Tibial artery (tissue), 4 donors: ENCODE results near the gene CCR5.

Experiments
- DNase-seq, 2 donors: peaks; one replicate each; pipeline ENCODE4 v3.0.0-alpha.2; 2019
- H3K27ac ChIP-seq, 2 donors: fragments of 200-600 bp; sonication (generic) in 1 of 2; 1 replicate in 1 of 2; 2 replicates in 1 of 2; pipeline ENCODE4 v1.5.1; 2018 to 2019; ENCODE audit warnings: mild to moderate bottlenecking in 1 of 2
- H3K27me3 ChIP-seq, 2 donors: fragments of 200-600 bp; sonication (generic) in 1 of 2; one replicate each; pipeline versions ENCODE4 v1.5.1 to v1.6.0; 2016 to 2019
- H3K36me3 ChIP-seq, 3 donors: fragments of 200-600 bp; sonication (generic) in 2 of 3; one replicate each; pipeline ENCODE4 v1.5.1; 2016 to 2019; ENCODE audit warnings: mild to moderate bottlenecking in 2 of 3
- H3K4me1 ChIP-seq, 4 donors: fragments of 200-600 bp; sonication (generic) in 2 of 4; 1 replicate in 3 of 4; 2 replicates in 1 of 4; pipeline ENCODE4 v1.5.1; 2016 to 2019
- H3K4me3 ChIP-seq, 2 donors: fragments of 200-600 bp; sonication (generic) in 1 of 2; 1 replicate in 1 of 2; 2 replicates in 1 of 2; pipeline ENCODE4 v1.5.1; 2018 to 2019; ENCODE audit warnings: mild to moderate bottlenecking in 2 of 2
- H3K9me3 ChIP-seq, 3 donors: fragments of 200-600 bp; sonication (generic) in 1 of 3; one replicate each; pipeline ENCODE4 v1.5.1; 2016 to 2019
- intact Hi-C: fragments of 100-400 bp; cut with DNase I; formaldehyde crosslinking; loops from one replicate; pipeline ENCODE4 v1.15.0; 2023; ENCODE audit warnings: low total_unique reads
- TF ChIP-seq, protein P1 (sequence below), 2 experiments: fragments of 200-600 bp in 1 of 2; fragments of 450-650 bp in 1 of 2; IDR thresholded peaks; one replicate each; pipeline ENCODE4 v1.5.1; 2017 to 2019; ENCODE audit warnings: antibody characterized with exemption in 2 of 2, mild to moderate bottlenecking in 1 of 2, moderate library complexity in 1 of 2

CCR5 gene

GRCh38 chr3:46395210-46395661 lies 24.5 kb downstream of the CCR5 start:
- no peak overlapping the region for H3K27ac ChIP-seq
- TF ChIP-seq, protein P1, sequence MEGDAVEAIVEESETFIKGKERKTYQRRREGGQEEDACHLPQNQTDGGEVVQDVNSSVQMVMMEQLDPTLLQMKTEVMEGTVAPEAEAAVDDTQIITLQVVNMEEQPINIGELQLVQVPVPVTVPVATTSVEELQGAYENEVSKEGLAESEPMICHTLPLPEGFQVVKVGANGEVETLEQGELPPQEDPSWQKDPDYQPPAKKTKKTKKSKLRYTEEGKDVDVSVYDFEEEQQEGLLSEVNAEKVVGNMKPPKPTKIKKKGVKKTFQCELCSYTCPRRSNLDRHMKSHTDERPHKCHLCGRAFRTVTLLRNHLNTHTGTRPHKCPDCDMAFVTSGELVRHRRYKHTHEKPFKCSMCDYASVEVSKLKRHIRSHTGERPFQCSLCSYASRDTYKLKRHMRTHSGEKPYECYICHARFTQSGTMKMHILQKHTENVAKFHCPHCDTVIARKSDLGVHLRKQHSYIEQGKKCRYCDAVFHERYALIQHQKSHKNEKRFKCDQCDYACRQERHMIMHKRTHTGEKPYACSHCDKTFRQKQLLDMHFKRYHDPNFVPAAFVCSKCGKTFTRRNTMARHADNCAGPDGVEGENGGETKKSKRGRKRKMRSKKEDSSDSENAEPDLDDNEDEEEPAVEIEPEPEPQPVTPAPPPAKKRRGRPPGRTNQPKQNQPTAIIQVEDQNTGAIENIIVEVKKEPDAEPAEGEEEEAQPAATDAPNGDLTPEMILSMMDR (IDR thresholded peaks at IDR 0.05) = no peak
- no peaks in the 10 kb centered on the region for H3K4me1 ChIP-seq
- intact Hi-C loops = no loop called here
- no peaks in the 10 kb centered on the region for H3K36me3 ChIP-seq
- H3K4me3 ChIP-seq = no peak overlapping the region
- no peaks in the 10 kb centered on the region for H3K9me3 ChIP-seq
- no peak for DNase-seq
- no peaks in the 10 kb centered on the region for H3K27me3 ChIP-seq

DNA sequence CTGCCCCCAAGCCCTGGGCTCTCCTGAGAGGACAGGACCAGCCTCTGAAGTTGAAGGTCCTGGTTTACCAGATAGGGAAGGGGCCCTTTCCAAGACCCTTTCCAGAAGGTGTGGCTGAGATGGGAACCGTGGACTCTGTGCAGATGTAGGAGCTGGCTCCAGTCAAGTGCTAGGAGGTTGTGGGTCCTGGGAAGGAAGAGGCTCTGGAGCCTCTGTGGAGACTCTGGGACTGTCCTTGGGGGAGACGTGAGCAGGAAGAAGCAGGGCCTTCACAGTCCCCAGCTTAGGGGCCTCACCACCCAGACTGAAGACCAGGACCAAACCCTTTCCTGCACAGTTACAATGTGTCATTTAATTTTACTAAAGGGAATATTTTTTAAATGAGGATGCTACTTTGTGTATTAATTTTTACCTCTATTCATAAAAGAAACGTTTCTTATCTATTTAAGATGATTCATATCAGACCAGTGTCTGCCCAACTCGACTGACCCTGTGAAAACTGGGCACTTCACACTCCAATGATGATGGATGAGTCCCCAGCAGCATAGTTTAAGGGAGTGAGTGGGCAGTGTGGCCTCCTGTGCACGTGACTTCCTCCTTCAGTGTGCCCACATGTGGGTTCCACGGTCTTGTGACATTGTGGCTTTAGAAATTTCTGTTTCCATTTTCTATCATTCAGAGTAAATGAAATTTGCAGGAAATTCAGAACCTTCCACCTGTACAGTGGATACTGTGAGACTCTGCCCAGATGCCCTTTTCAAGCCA lies 25.2 kb downstream of the CCR5 start:
- H3K4me1 ChIP-seq = no peaks in the 10 kb centered on the region

DNA sequence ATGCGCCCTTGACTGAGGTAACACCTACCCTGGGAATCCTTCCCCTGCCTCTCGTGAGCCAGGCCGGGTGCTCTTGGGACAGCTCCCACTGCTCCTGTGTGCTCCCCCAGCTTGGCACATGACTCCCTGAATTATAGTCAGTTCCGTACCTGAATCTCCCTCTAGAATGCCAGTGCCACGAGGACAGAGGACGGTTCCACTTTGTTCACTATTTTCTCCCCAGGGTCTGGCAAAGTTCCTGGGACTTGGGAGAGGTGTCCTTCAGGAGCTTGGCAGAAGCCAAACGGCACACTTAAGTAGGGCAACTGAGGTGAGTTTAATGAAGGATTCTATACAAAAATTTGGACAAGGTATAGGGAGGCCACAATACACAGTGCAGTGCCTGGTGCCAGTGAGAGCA lies 26.4 kb downstream of the CCR5 start:
- intact Hi-C loops = no loop called here
- H3K4me1 ChIP-seq = no peaks in the 10 kb centered on the region
- H3K36me3 ChIP-seq = no peaks in the 10 kb centered on the region
- H3K4me3 ChIP-seq = no peak overlapping the region
- TF ChIP-seq, protein P1 (IDR thresholded peaks at IDR 0.05) = no peak
- no peak overlapping the region for H3K27ac ChIP-seq
- H3K9me3 ChIP-seq = no peaks in the 10 kb centered on the region
- H3K27me3 ChIP-seq = no peaks in the 10 kb centered on the region
- DNase-seq = no peak

More for the DNA sequence above, 25.2 kb downstream of the CCR5 start:
- Histone ChIP-seq H3K27ac (no peak overlapping the region), H3K27me3 (no peaks in the 10 kb centered on the region), H3K4me3 (no peak overlapping the region), H3K9me3 (no peaks in the 10 kb centered on the region), H3K36me3 (no peaks in the 10 kb centered on the region)
- intact Hi-C loops = no loop called here
- no peak for DNase-seq
- TF ChIP-seq, protein P1 (IDR thresholded peaks at IDR 0.05) = no peak

GRCh38 chr3:46398186-46398955 lies 27.6 kb downstream of the CCR5 start:
- H3K36me3 ChIP-seq = no peaks in the 10 kb centered on the region
- no peak overlapping the region for H3K4me3 ChIP-seq
- no peak for DNase-seq
- H3K27me3 ChIP-seq = no peaks in the 10 kb centered on the region
- H3K27ac ChIP-seq = no peak overlapping the region
- H3K4me1 ChIP-seq = no peaks in the 10 kb centered on the region
- intact Hi-C loops = no loop called here
- no peaks in the 10 kb centered on the region for H3K9me3 ChIP-seq
- TF ChIP-seq, protein P1 (IDR thresholded peaks at IDR 0.05) = no peak

DNA sequence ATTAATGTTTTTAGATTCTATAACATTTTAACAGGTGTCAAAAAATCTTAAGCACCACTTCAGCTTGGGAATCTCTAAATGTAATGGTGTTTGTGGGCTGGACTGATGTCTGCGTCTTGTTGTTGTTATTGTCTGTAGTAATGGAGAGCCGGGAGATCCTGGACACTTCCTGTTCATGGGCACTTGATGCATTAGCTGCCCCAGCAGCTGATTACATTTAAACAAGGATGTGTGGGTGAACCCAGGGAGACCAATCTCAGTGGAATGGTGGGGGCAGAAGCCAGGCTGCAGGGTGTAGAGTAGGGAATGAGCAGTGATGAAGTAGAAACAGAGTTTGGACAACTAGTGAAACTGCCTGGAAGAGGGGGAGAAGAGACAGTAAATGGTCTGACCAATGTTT lies 28.4 kb downstream of the CCR5 start:
- H3K4me1 ChIP-seq = no peaks in the 10 kb centered on the region
- H3K4me3 ChIP-seq = no peak overlapping the region
- intact Hi-C loops = no loop called here
- DNase-seq = no peak
- H3K27ac ChIP-seq = no peak overlapping the region
- no peaks in the 10 kb centered on the region for H3K9me3 ChIP-seq
- TF ChIP-seq, protein P1 (IDR thresholded peaks at IDR 0.05) = no peak
- H3K27me3 ChIP-seq = no peaks in the 10 kb centered on the region
- H3K36me3 ChIP-seq = no peaks in the 10 kb centered on the region
